ENCODE data around the gene PDCD1. TPM values are rescaled to one million over a fixed set of nuclear protein-coding genes. Genes with fewer than 3 reads are reported as not detected.
A peak's percentile ranks its signal among the peaks of the same experiment; 100 is the strongest.

Gene PDCD1
- total and polyA plus RNA-seq, 2 of the 13 experiments (the other 11 are each of a cell fraction or from before 2014, with no cell fraction given) = 0.04 TPM; not detected in 1

DNA sequence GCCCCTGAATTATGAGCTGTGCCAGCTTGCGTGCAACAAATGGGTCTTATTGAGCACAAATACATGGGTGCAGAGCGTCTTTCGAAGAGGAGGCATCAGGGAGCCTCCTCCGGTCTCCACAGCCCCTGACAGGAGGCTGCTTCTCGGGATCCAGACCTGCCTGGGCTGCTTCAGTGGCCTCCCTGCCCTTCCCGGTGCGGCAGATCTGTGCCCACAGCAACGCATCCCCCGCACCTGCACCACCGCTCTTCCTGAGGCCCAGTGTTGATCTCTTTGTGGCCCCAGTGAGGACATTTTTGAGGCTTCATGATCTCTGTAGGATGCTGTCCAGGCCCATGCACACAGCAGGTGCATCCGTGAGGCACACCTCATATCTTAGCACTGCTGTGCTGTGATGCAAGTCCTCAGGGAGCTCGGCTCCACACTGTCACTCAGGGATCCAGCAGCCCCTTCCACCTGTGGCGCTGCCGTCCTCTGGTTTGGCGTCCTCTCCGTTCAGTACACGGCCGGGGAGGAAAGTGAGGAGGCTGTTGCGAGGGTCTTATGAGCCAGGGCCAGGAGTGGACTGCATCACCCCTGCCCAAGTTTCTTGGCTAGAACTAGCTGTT lies 28.2 kb upstream of the PDCD1 start:
- DNase-seq (ENCODE audit: low spot score) = no peak
- CTCF ChIA-PET (ENCODE audit: low intra/inter-chr PET ratio, low total read pairs) = no interaction called here
- H2AFZ ChIP-seq (ENCODE audit: low read length) = no peak overlapping the region
- POLR2A ChIA-PET = no interaction called here
- intact Hi-C loops (cut with micrococcal nuclease; ENCODE audit: unreplicated experiment) (no loop called here), in situ Hi-C loops (cut with HindIII; ENCODE audit: extremely low pct_ligation_motif_present, low pct_unique_long_range_greater_than_20kb) (no loop called here)
- peak; percentile 33; the same call in 2 of the 3 replicates for ATAC-seq
- no peak overlapping the region for H3K4me3 ChIP-seq (replicated peaks in 1 of 3; ENCODE audit: insufficient read depth in 1 of 3, low read depth in 2 of 3, low read length in 3 of 3)
- no peak overlapping the region for H3K4me2 ChIP-seq (ENCODE audit: low read depth, low read length)
- H4K20me1 ChIP-seq (ENCODE audit: insufficient read depth, low read length) = no peaks in the 10 kb centered on the region
- 48% methylated on average over 16 of the region's 19 CpGs for WGBS (ENCODE audit: low lambda C conversion rate)
- peaks cover 10 to 62% of the 10 kb centered on the region in 2 experiments; a peak in 4 of 5 replicates for H3K27me3 ChIP-seq (ENCODE audit: control insufficient read depth in 1 of 2, insufficient read depth in 2 of 2, low read length in 2 of 2)
- H3K9me3 ChIP-seq (ENCODE audit: low read length) = no peaks in the 10 kb centered on the region
- BruUV-seq (replicated peaks) = no TSS peak
- no peak overlapping the region for H3K27ac ChIP-seq (ENCODE audit: extremely low read length, insufficient read depth, low read length)
- H3K4me1 ChIP-seq (ENCODE audit: insufficient read depth, low read length) = peaks cover 19% of the 10 kb centered on the region
- H3K79me2 ChIP-seq (ENCODE audit: insufficient read depth, low read length) = no peaks in the 10 kb centered on the region
- FAIRE-seq = no peak
- no peaks in the 10 kb centered on the region for H3K36me3 ChIP-seq (replicated peaks in 1 of 2; ENCODE audit: control insufficient read depth in 1 of 2, insufficient read depth in 2 of 2, low read length in 2 of 2)
- no peak overlapping the region for H3K9ac ChIP-seq (ENCODE audit: insufficient read depth, low read depth, low read length)
- TF ChIP-seq AKAP8 (CRISPR knock-in tag; IDR thresholded peaks at IDR 0.05) (no peak), ZNF333 (CRISPR knock-in tag; IDR thresholded peaks at IDR 0.05; ENCODE audit: borderline replicate concordance) (peak; percentile 96)

DNA sequence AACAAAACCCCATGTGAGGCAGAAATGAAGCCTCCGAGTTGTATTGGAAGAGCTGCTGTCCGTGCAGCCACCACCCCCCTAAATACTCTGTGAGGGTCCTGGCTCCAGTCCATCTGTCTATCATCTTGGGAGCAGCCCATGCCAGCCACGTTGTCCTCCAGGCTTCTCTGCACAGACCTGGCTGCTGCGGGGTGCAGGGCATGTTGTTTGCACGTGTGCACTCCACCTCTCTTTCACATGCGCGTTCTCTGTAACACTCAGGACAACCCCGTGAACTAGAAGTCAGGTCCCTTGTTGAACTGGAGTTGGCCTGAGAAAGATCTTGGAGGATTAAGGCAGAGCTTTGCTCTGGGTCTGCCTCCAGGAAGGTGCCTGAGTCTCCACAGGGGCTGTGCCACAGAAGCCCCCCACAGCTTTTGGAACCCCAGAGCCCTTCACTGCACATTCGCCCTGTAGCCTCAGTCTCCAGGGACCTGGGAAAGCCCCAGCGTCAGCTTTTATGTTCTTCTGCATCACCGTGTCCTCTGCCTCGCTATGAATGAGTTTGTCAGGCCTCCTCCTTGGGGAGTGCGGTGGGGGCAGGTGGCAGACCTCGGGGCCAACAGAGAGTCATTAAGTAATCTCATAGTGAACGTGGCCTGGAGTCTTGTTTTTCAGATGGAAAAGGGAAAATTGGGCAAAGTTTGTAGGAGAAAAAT lies 27.4 kb upstream of the PDCD1 start:
- no peak overlapping the region for H3K9ac ChIP-seq (ENCODE audit: insufficient read depth, low read depth, low read length)
- peaks cover 17% of the 10 kb centered on the region for H3K4me1 ChIP-seq (ENCODE audit: insufficient read depth, low read length)
- TF ChIP-seq BHLHE40 (IDR thresholded peaks at IDR 0.05; ENCODE audit: low read length) (0 out of 2 replicates have a peak, but pooled peaks have one; percentile 23), ZNF296 (CRISPR knock-in tag; conservative IDR thresholded peaks at IDR 0.05) (no peak), ZNF431 (CRISPR knock-in tag; IDR thresholded peaks at IDR 0.05; ENCODE audit: borderline replicate concordance, low read depth) (no peak), SRSF9 (IDR thresholded peaks at IDR 0.05; ENCODE audit: borderline replicate concordance, insufficient read depth, low read depth, low read length, poor library complexity, severe bottlenecking) (no peak), ZNF7 (CRISPR knock-in tag; IDR thresholded peaks at IDR 0.05) (peak; percentile 69), FOXO1 (CRISPR knock-in tag; IDR thresholded peaks at IDR 0.05) (no peak)
- no peaks in the 10 kb centered on the region for H4K20me1 ChIP-seq (ENCODE audit: insufficient read depth, low read length)
- no peaks in the 10 kb centered on the region for H3K9me3 ChIP-seq (ENCODE audit: low read length)
- H3K27me3 ChIP-seq (ENCODE audit: control insufficient read depth in 1 of 2, insufficient read depth in 2 of 2, low read length in 2 of 2) = peaks cover 10 to 55% of the 10 kb centered on the region in 2 experiments; a peak in 4 of 5 replicates
- H3K36me3 ChIP-seq (replicated peaks in 1 of 2; ENCODE audit: control insufficient read depth in 1 of 2, insufficient read depth in 2 of 2, low read length in 2 of 2) = no peaks in the 10 kb centered on the region
- no peak for FAIRE-seq
- H3K79me2 ChIP-seq (ENCODE audit: insufficient read depth, low read length) = no peaks in the 10 kb centered on the region
- POLR2A ChIA-PET = no interaction called here
- CTCF ChIA-PET (ENCODE audit: low intra/inter-chr PET ratio, low total read pairs) = no interaction called here
- intact Hi-C loops (cut with micrococcal nuclease; ENCODE audit: unreplicated experiment) (no loop called here), in situ Hi-C loops (cut with HindIII; ENCODE audit: extremely low pct_ligation_motif_present, low pct_unique_long_range_greater_than_20kb) (no loop called here)
- H2AFZ ChIP-seq (ENCODE audit: low read length) = no peak overlapping the region
- 35% methylated on average over 13 of the region's 15 CpGs for WGBS (ENCODE audit: low lambda C conversion rate)
- no peak for DNase-seq (ENCODE audit: low spot score)
- BruUV-seq (replicated peaks) = no TSS peak
- no peak overlapping the region for H3K4me3 ChIP-seq (replicated peaks in 1 of 3; ENCODE audit: insufficient read depth in 1 of 3, low read depth in 2 of 3, low read length in 3 of 3)
- H3K4me2 ChIP-seq (ENCODE audit: low read depth, low read length) = no peak overlapping the region
- ATAC-seq = peak; percentile 8; the same call in 1 of the 3 replicates
- H3K27ac ChIP-seq (ENCODE audit: extremely low read length, insufficient read depth, low read length) = no peak overlapping the region
